ENCODE measurements around the gene TUBA4A. TPM values are rescaled to one million over a fixed set of nuclear protein-coding genes. Genes with fewer than 3 reads are reported as not detected.

The TUBA4A gene
- total and polyA plus RNA-seq, 2 of the 8 experiments (the other 6 are each of a cell fraction or from before 2014, with no cell fraction given): 67.3 to 172 TPM

- Histone ChIP-seq H3K56ac (replicated peaks; ENCODE audit: insufficient read length, low read depth, low read length) (no peak overlapping the region), H3K9me3 (ENCODE audit: insufficient read depth in 2 of 2, low read depth in 1 of 2, low read length in 1 of 2) (no peaks in the 10 kb centered on the region), H2BK5ac (ENCODE audit: low read depth, low read length) (no peak overlapping the region), H3K79me2 (ENCODE audit: control insufficient read depth in 1 of 2, insufficient read depth in 2 of 2, low read length in 2 of 2) (no peaks in the 10 kb centered on the region), H3K4ac (replicated peaks; ENCODE audit: insufficient read length, low read depth, low read length) (no peak overlapping the region), H3K23me2 (ENCODE audit: low read depth, low read length) (peaks cover 10% of the 10 kb centered on the region), H3K9ac (replicated peaks in 1 of 4; ENCODE audit: extremely low read depth in 1 of 4, low read depth in 3 of 4, low read length in 3 of 4) (0 out of 7 replicates have a peak overlapping the region, but pooled peaks of 1 of the 4 experiments have one; percentile 2), H2BK15ac (ENCODE audit: low read length) (no peak overlapping the region), H4K20me1 (replicated peaks in 1 of 2; ENCODE audit: control insufficient read depth in 1 of 2, insufficient read depth in 2 of 2, low read length in 2 of 2) (peaks cover 0 to 2% of the 10 kb centered on the region in 2 experiments), H2BK120ac (replicated peaks; ENCODE audit: low read depth, low read length) (no peak overlapping the region), H3K18ac (ENCODE audit: extremely low read depth, low read length) (no peak overlapping the region), H3K27ac (ENCODE audit: low read depth, low read length) (no peak overlapping the region), H2AK5ac (ENCODE audit: low read depth, low read length) (no peak overlapping the region), H3K4me3 (ENCODE audit: extremely low read depth in 1 of 4, insufficient read depth in 2 of 4, low read depth in 3 of 4, low read length in 4 of 4) (no peak overlapping the region), H2BK20ac (ENCODE audit: low read length) (no peak overlapping the region), H3K4me2 (ENCODE audit: insufficient read depth in 1 of 2, low read depth in 2 of 2, low read length in 2 of 2) (peak overlapping the region in 1 of 2 experiments; percentile 100; a peak in 1 of 4 replicates), H3K14ac (ENCODE audit: insufficient read length) (no peak overlapping the region), H3K23ac (ENCODE audit: insufficient read length) (no peak overlapping the region), H2AFZ (ENCODE audit: low read length) (no peak overlapping the region), H3K36me3 (ENCODE audit: control insufficient read depth in 2 of 4, insufficient read depth in 4 of 4, low read length in 3 of 4) (peaks cover 5 to 31% (median 13%) of the 10 kb centered on the region in 4 experiments; a peak in 7 of 8 replicates), H4K8ac (ENCODE audit: extremely low read depth, insufficient read depth, low read length) (no peak overlapping the region), H3K27me3 (replicated peaks in 1 of 4; ENCODE audit: control insufficient read depth in 3 of 4, extremely low read depth in 1 of 4, insufficient read depth in 3 of 4, low read length in 3 of 4) (no peaks in the 10 kb centered on the region), H4K5ac (ENCODE audit: insufficient read length, low read depth, low read length) (no peak overlapping the region), H4K91ac (replicated peaks; ENCODE audit: insufficient read length, low read length) (no peak overlapping the region), H3K79me1 (ENCODE audit: low read depth, low read length) (no peaks in the 10 kb centered on the region), H3K4me1 (replicated peaks in 1 of 4; ENCODE audit: control insufficient read depth in 3 of 4, insufficient read depth in 4 of 4, low read length in 3 of 4) (peaks cover 0 to 6% (median 3%) of the 10 kb centered on the region in 4 experiments; a peak in 5 of 7 replicates), H2BK12ac (ENCODE audit: low read depth, low read length) (no peak overlapping the region)
- 89% methylated on average over 17 of the region's 17 CpGs; no CpG with 5 or more reads in 1 of the 2 experiments for WGBS, 2 experiments (ENCODE audit: extremely low coverage in 1 of 2, insufficient coverage in 1 of 2, insufficient read length in 1 of 2, insufficient replicate concordance in 2 of 2, low coverage in 1 of 2, low lambda C conversion rate in 2 of 2, missing lambda C conversion rate in 1 of 2)
- DNase-seq (ENCODE audit: low read depth in 1 of 2, low spot score in 2 of 2) (no peak), FAIRE-seq (no peak)
- ChIA-PET POLR2A (ENCODE audit: partially characterized antibody) (interaction anchor here (0.9 to 6.1 kb wide), 5 partner anchors 11 to 44 kb away, joined by 3 to 101 read pairs (median 4); partner anchors contain the start of genes ABCB6, ANKZF1, ATG9A and TUBA4B), CTCF (ENCODE audit: partially characterized antibody) (interaction anchor here (0.7 to 2.4 kb wide), 8 partner anchors 9 to 424 kb away, joined by 3 to 8 read pairs (median 3); no protein-coding TSS in a partner anchor)
- TF ChIP-seq BRCA1 (IDR thresholded peaks at IDR 0.05; ENCODE audit: low read depth, low read length) (no peak), USF2 (IDR thresholded peaks at IDR 0.05; ENCODE audit: low read length) (no peak), TBP (IDR thresholded peaks at IDR 0.05; ENCODE audit: low read depth, low read length) (no peak), HDAC2 (IDR thresholded peaks at IDR 0.05; ENCODE audit: borderline replicate concordance in 1 of 2, low read depth in 2 of 2, low read length in 2 of 2) (no peak), CTBP2 (IDR thresholded peaks at IDR 0.05; ENCODE audit: borderline replicate concordance, insufficient read depth, insufficient read length, low read length) (no peak), SAP30 (IDR thresholded peaks at IDR 0.05; ENCODE audit: insufficient read depth, insufficient replicate concordance, low read length) (no peak), SIN3A (conservative IDR thresholded peaks at IDR 0.05 in 1 of 2, IDR thresholded peaks at IDR 0.05 in 1 of 2; ENCODE audit: low read depth in 1 of 2, low read length in 2 of 2) (no peak), SRF (IDR thresholded peaks at IDR 0.05; ENCODE audit: low read depth, low read length) (no peak), RBBP5 (IDR thresholded peaks at IDR 0.05; ENCODE audit: borderline replicate concordance, low read depth, low read length) (no peak)
These were observed 45.6 kb downstream of the TUBA4A start for GRCh38 chr2:219207884-219208740.

Measured in H1 (cell line).